Hepatocyte (in vitro differentiated cells): ENCODE data around the gene CRISPLD2. TPM values are rescaled to one million over a fixed set of nuclear protein-coding genes. Genes with fewer than 3 reads are reported as not detected.

Source experiments
- DNase-seq: peaks from one replicate; pipeline ENCODE4 v3.0.0-alpha.2; 2016; ENCODE audit warnings: low spot score
- H2AFZ ChIP-seq: fragments of 200-600 bp; sonication (generic); 2 replicates; pipeline ENCODE4 v1.6.0; 2016; ENCODE audit warnings: antibody characterized with exemption, mild to moderate bottlenecking
- H3K27ac ChIP-seq: fragments of 200-600 bp; sonication (generic); 2 replicates; pipeline ENCODE4 v1.5.1; 2016; ENCODE audit warnings: mild to moderate bottlenecking
- H3K27me3 ChIP-seq: fragments of 200-600 bp; sonication (generic); 2 replicates; pipeline ENCODE4 v1.6.1; 2016
- H3K36me3 ChIP-seq: fragments of 200-600 bp; sonication (generic); replicated peaks from 2 replicates; pipeline ENCODE4 v1.5.1; 2016; ENCODE audit warnings: low read depth; ENCODE audit not compliant: insufficient read depth
- H3K4me1 ChIP-seq: fragments of 200-600 bp; sonication (generic); 2 replicates; pipeline ENCODE4 v1.5.1; 2016; ENCODE audit warnings: mild to moderate bottlenecking, moderate library complexity; ENCODE audit not compliant: insufficient read depth
- H3K4me2 ChIP-seq: fragments of 200-600 bp; sonication (generic); 2 replicates; pipeline ENCODE4 v1.6.0; 2016
- H3K4me3 ChIP-seq: fragments of 200-600 bp; sonication (generic); 2 replicates; pipeline ENCODE4 v1.5.1; 2016; ENCODE audit warnings: mild to moderate bottlenecking
- H3K79me2 ChIP-seq: fragments of 200-600 bp; sonication (generic); 2 replicates; pipeline ENCODE4 v1.6.0; 2017; ENCODE audit warnings: mild to moderate bottlenecking
- H3K9me2 ChIP-seq: fragments of 200-600 bp; sonication (generic); replicated peaks from 2 replicates; pipeline ENCODE4 v1.6.0; 2017; ENCODE audit warnings: mild to moderate bottlenecking; ENCODE audit not compliant: insufficient read depth
- H3K9me3 ChIP-seq: fragments of 200-600 bp; sonication (generic); 2 replicates; pipeline ENCODE4 v1.5.1; 2016; ENCODE audit warnings: low read depth, mild to moderate bottlenecking
- H4K20me1 ChIP-seq: fragments of 200-600 bp; sonication (generic); 2 replicates; pipeline ENCODE4 v1.6.0; 2016; ENCODE audit warnings: mild to moderate bottlenecking; ENCODE audit not compliant: insufficient read depth, poor library complexity, severe bottlenecking
- CTCF ChIP-seq: fragments of 200-600 bp; sonication (generic); IDR thresholded peaks from 2 replicates; pipeline ENCODE4 v1.5.1; 2016; ENCODE audit warnings: antibody characterized with exemption, mild to moderate bottlenecking; ENCODE audit not compliant: poor library complexity
- EZH2 ChIP-seq: fragments of 200-600 bp; sonication (generic); IDR thresholded peaks from 2 replicates; pipeline ENCODE4 v1.6.1; 2016; ENCODE audit warnings: antibody characterized with exemption, mild to moderate bottlenecking, borderline replicate concordance
- EZH2phosphoT487 ChIP-seq: fragments of 200-600 bp; sonication (generic); IDR thresholded peaks from one replicate; pipeline ENCODE4 v1.6.1; 2018; ENCODE audit warnings: antibody characterized with exemption, mild to moderate bottlenecking, low read depth, moderate library complexity; ENCODE audit not compliant: unreplicated experiment, severe bottlenecking
- WGBS: methylation state at CpG from one replicate; pipeline ENCODE4 v1.1.6; 2016; ENCODE audit warnings: low lambda C conversion rate; ENCODE audit errors: missing lambda C conversion rate; 5-methylcytosine and 5-hydroxymethylcytosine counted together
- polyA plus RNA-seq: library from polyadenylated mRNA; unstranded; fragments of >200 nt; fragmentation: Nextera tagmentation; extraction: Ambion mirVana; gene quantifications from 2 replicates; pipeline ENCODE4 v1.2.1, GENCODE V29; 2016
- total RNA-seq: library from RNA; depleted of rRNA; stranded (reverse); fragments of >200 nt; gene quantifications from 2 replicates; pipeline ENCODE4 v1.2.3, GENCODE V29; 2014

CRISPLD2 gene
- total and polyA plus RNA-seq, 2 experiments from 2014 or later, result 281 to 315 TPM

- no peaks in the 10 kb centered on the region for H3K9me3 ChIP-seq
- H3K79me2 ChIP-seq, result no peaks in the 10 kb centered on the region
- 38% methylated on average over 12 of the region's 12 CpGs for WGBS
- H3K27ac ChIP-seq, result peak overlapping the region; percentile 82
- no peaks in the 10 kb centered on the region for H3K9me2 ChIP-seq
- H3K36me3 ChIP-seq, result no peaks in the 10 kb centered on the region
- H2AFZ ChIP-seq, result no peak overlapping the region
- DNase-seq, result peak; percentile 91
- peaks cover 31% of the 10 kb centered on the region for H3K4me1 ChIP-seq
- no peaks in the 10 kb centered on the region for H4K20me1 ChIP-seq
- TF ChIP-seq EZH2phosphoT487, result no peak
- no peak for TF ChIP-seq EZH2
- peak; percentile 84 for TF ChIP-seq CTCF
- no peak overlapping the region for H3K4me2 ChIP-seq
- no peak overlapping the region for H3K4me3 ChIP-seq
- H3K27me3 ChIP-seq, result no peaks in the 10 kb centered on the region
Observed at GRCh38 chr16:84952335-84953189, 132.8 kb downstream of the CRISPLD2 start.

GRCh38 chr16:84953190-84953746 lies 133.5 kb downstream of the CRISPLD2 start:
- DNase-seq, result peak; percentile 38
- H2AFZ ChIP-seq, result no peak overlapping the region
- TF ChIP-seq EZH2, result no peak
- TF ChIP-seq EZH2phosphoT487, result no peak
- H3K79me2 ChIP-seq, result no peaks in the 10 kb centered on the region
- WGBS, result 57% methylated on average over 9 of the region's 9 CpGs
- H3K27me3 ChIP-seq, result no peaks in the 10 kb centered on the region
- no peaks in the 10 kb centered on the region for H3K9me2 ChIP-seq
- H3K4me3 ChIP-seq, result no peak overlapping the region
- no peak overlapping the region for H3K4me2 ChIP-seq
- peaks cover 31% of the 10 kb centered on the region for H3K4me1 ChIP-seq
- H3K36me3 ChIP-seq, result no peaks in the 10 kb centered on the region
- H3K27ac ChIP-seq, result peak overlapping the region; percentile 82
- H3K9me3 ChIP-seq, result no peaks in the 10 kb centered on the region
- H4K20me1 ChIP-seq, result no peaks in the 10 kb centered on the region

GRCh38 chr16:84955427-84955826 lies 135.6 kb downstream of the CRISPLD2 start:
- H4K20me1 ChIP-seq, result no peaks in the 10 kb centered on the region
- H3K9me3 ChIP-seq, result no peaks in the 10 kb centered on the region
- no peaks in the 10 kb centered on the region for H3K36me3 ChIP-seq
- no peak overlapping the region for H3K27ac ChIP-seq
- peaks cover 25% of the 10 kb centered on the region for H3K4me1 ChIP-seq
- DNase-seq, result no peak
- H2AFZ ChIP-seq, result no peak overlapping the region
- no peak overlapping the region for H3K4me2 ChIP-seq
- no peaks in the 10 kb centered on the region for H3K9me2 ChIP-seq
- 79% methylated on average over 6 of the region's 6 CpGs for WGBS
- no peak overlapping the region for H3K4me3 ChIP-seq
- no peaks in the 10 kb centered on the region for H3K27me3 ChIP-seq
- H3K79me2 ChIP-seq, result no peaks in the 10 kb centered on the region
- TF ChIP-seq EZH2 (no peak), EZH2phosphoT487 (no peak), CTCF (no peak)

- Histone ChIP-seq H3K9me2 (no peaks in the 10 kb centered on the region), H3K4me1 (peaks cover 20% of the 10 kb centered on the region), H3K36me3 (no peaks in the 10 kb centered on the region), H3K9me3 (no peaks in the 10 kb centered on the region), H3K4me2 (no peak overlapping the region), H3K4me3 (no peak overlapping the region), H3K27me3 (no peaks in the 10 kb centered on the region), H2AFZ (no peak overlapping the region), H3K27ac (no peak overlapping the region), H4K20me1 (no peaks in the 10 kb centered on the region), H3K79me2 (no peaks in the 10 kb centered on the region)
- 94% methylated on average over 5 of the region's 5 CpGs for WGBS
- TF ChIP-seq EZH2phosphoT487 (no peak), CTCF (no peak), EZH2 (no peak)
- DNase-seq, result no peak
Observed at GRCh38 chr16:84957192-84957591, 137.4 kb downstream of the CRISPLD2 start.
